ENCODE data around the gene XYLT1.
"Not testable (repeated sequence)": the region's sequence is repeated elsewhere in the genome, so short reads cannot be mapped to it uniquely, and the experiment has no call there.

XYLT1 gene

DNA sequence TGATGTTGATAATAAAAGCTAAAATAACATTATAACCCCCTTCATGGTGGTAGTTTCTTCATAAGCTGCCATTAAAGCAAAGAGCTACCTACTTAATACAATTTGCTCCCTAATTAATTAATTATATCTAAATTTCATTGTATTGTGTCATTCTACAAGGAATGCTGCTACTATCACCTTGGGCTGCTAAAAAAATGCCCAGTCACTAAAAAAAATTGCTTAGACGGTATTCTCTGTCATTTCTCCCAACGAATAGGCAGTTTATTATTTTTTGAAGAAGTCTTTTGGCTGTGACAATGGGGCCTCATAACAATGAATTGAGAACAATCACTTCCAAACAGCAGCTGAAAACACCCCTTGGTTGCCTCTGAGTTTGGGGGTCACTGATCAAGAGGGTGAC, 59.5 kb downstream of the XYLT1 start:
- H3K4me3 ChIP-seq (ENCODE audit: low read length): no peak overlapping the region

DNA sequence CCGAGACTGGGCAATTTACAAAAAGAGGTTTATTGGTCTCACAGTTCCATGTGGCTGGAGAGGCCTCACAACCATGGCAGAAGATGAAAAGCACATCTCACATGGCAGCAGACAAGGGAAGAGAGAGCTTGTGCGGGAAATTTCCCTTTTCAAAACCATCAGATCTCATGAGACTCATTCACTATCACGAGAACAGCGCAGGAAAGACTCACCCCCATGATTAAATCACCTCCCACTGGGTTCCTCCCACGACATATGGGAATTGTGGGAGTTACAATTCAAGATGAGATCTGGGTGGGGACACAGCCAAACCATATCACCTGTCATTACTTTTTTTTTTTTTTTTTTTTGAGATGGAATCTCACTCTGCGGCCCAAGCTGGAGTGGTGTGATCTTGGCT, 60.4 kb downstream of the XYLT1 start:
- not testable (repeated sequence) for H3K79me1 ChIP-seq (ENCODE audit: low read length); H3K4me2 ChIP-seq (ENCODE audit: low read length); H3K4me3 ChIP-seq (ENCODE audit: low read length); H3K27ac ChIP-seq (ENCODE audit: low read depth, low read length); H3K18ac ChIP-seq (ENCODE audit: low read length); DNase-seq; H2AK5ac ChIP-seq (ENCODE audit: low read length); H2BK5ac ChIP-seq (ENCODE audit: low read length); H3K27me3 ChIP-seq (ENCODE audit: insufficient read depth, low read length, poor library complexity); H3K79me2 ChIP-seq (ENCODE audit: control insufficient read depth, insufficient read depth, low read length); H2BK120ac ChIP-seq (ENCODE audit: low read depth, low read length); H3K4me1 ChIP-seq (ENCODE audit: control insufficient read depth, low read depth, low read length); H4K8ac ChIP-seq (ENCODE audit: low read depth, low read length); H3K23ac ChIP-seq (ENCODE audit: low read length); H3K4ac ChIP-seq (ENCODE audit: low read depth, low read length); H3K9ac ChIP-seq (ENCODE audit: low read length); H3K56ac ChIP-seq (ENCODE audit: low read length); H3K36me3 ChIP-seq (ENCODE audit: control insufficient read depth, insufficient read depth, low read length); H4K5ac ChIP-seq (ENCODE audit: low read length); H2BK15ac ChIP-seq (replicated peaks; ENCODE audit: low read depth)
- no CpG with 5 or more reads among the region's 6 CpGs for WGBS (ENCODE audit: extremely low coverage, insufficient coverage, low lambda C conversion rate)

More for the DNA sequence above, 59.5 kb downstream of the XYLT1 start:
- no peak for DNase-seq
- Histone ChIP-seq H3K18ac (ENCODE audit: low read length) (no peak overlapping the region), H3K36me3 (ENCODE audit: control insufficient read depth, insufficient read depth, low read length) (no peaks in the 10 kb centered on the region), H2BK5ac (ENCODE audit: low read length) (no peak overlapping the region), H3K4me1 (ENCODE audit: control insufficient read depth, low read depth, low read length) (no peaks in the 10 kb centered on the region), H3K79me1 (ENCODE audit: low read length) (peaks cover 10% of the 10 kb centered on the region), H3K27me3 (ENCODE audit: insufficient read depth, low read length, poor library complexity) (no peaks in the 10 kb centered on the region), H4K8ac (ENCODE audit: low read depth, low read length) (no peak overlapping the region), H3K79me2 (ENCODE audit: control insufficient read depth, insufficient read depth, low read length) (no peaks in the 10 kb centered on the region), H3K27ac (ENCODE audit: low read depth, low read length) (no peak overlapping the region), H4K5ac (ENCODE audit: low read length) (no peak overlapping the region), H2AK5ac (ENCODE audit: low read length) (no peak overlapping the region), H3K9ac (ENCODE audit: low read length) (no peak overlapping the region), H3K56ac (ENCODE audit: low read length) (peak overlapping the region; percentile 1), H2BK120ac (ENCODE audit: low read depth, low read length) (no peak overlapping the region), H3K4ac (ENCODE audit: low read depth, low read length) (no peak overlapping the region), H3K4me2 (ENCODE audit: low read length) (no peak overlapping the region), H2BK15ac (replicated peaks; ENCODE audit: low read depth) (no peak overlapping the region), H3K23ac (ENCODE audit: low read length) (no peak overlapping the region)
- no CpG with 5 or more reads among the region's 2 CpGs for WGBS (ENCODE audit: extremely low coverage, insufficient coverage, low lambda C conversion rate)

DNA sequence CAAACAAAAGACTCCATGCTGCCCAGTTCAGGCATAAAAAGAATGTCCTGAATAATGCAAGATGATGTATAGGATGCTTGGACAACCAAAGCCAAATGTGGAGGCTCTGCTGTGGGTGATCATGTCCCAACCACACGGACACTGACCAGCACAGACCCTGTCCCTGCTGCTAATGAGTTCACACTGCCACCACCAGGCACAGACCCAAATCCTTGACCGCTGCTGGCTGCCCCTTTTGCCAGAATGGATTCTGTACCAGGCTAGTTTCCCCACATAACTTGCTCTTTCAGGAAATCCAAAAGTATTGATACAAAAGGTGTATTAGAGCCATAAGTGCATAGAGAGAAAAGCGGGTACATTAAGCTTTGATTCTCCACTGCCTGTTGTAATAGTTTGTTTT, 60.9 kb downstream of the XYLT1 start:
- Histone ChIP-seq H3K4ac (ENCODE audit: low read depth, low read length) (no peak overlapping the region), H2BK5ac (ENCODE audit: low read length) (no peak overlapping the region), H3K27ac (ENCODE audit: low read depth, low read length) (no peak overlapping the region), H2AK5ac (ENCODE audit: low read length) (no peak overlapping the region), H3K27me3 (ENCODE audit: insufficient read depth, low read length, poor library complexity) (no peaks in the 10 kb centered on the region), H2BK120ac (ENCODE audit: low read depth, low read length) (no peak overlapping the region), H3K56ac (ENCODE audit: low read length) (no peak overlapping the region), H3K18ac (ENCODE audit: low read length) (no peak overlapping the region), H4K5ac (ENCODE audit: low read length) (no peak overlapping the region), H3K4me2 (ENCODE audit: low read length) (no peak overlapping the region), H3K4me1 (ENCODE audit: control insufficient read depth, low read depth, low read length) (no peaks in the 10 kb centered on the region), H4K8ac (ENCODE audit: low read depth, low read length) (no peak overlapping the region), H3K4me3 (ENCODE audit: low read length) (no peak overlapping the region), H2BK15ac (replicated peaks; ENCODE audit: low read depth) (no peak overlapping the region), H3K36me3 (ENCODE audit: control insufficient read depth, insufficient read depth, low read length) (no peaks in the 10 kb centered on the region), H3K79me2 (ENCODE audit: control insufficient read depth, insufficient read depth, low read length) (no peaks in the 10 kb centered on the region), H3K9ac (ENCODE audit: low read length) (no peak overlapping the region), H3K23ac (ENCODE audit: low read length) (no peak overlapping the region), H3K79me1 (ENCODE audit: low read length) (peaks cover 8% of the 10 kb centered on the region)
- no CpG with 5 or more reads among the region's 3 CpGs for WGBS (ENCODE audit: extremely low coverage, insufficient coverage, low lambda C conversion rate)
- DNase-seq: no peak

DNA sequence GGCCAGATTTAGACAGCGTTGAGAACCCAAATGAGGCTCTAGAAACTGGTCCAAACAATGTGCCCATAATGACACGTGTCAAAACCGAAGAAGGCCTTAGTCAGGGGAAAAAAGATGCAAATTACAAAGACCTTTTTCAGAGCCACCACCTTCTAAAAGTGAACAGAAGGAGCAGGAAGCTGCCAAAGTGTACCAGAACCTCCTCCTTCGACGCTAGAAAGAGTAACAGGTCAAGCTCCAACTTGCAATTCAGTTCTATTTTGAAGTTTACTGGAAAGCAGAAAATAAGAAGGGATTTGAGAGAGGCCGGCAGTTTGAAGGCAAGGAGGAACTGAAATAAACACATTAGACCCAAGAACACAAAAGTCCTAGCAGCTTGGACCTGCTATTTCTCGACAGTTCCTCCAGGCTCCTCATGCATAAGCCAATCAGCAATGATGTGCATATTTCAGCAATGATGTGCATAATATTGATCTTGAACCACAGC, 61.8 kb downstream of the XYLT1 start:
- DNase-seq: no peak
- Histone ChIP-seq H3K79me2 (ENCODE audit: control insufficient read depth, insufficient read depth, low read length) (peaks cover 2% of the 10 kb centered on the region), H3K9ac (ENCODE audit: low read length) (no peak overlapping the region), H3K18ac (ENCODE audit: low read length) (no peak overlapping the region), H3K27me3 (ENCODE audit: insufficient read depth, low read length, poor library complexity) (no peaks in the 10 kb centered on the region), H2BK5ac (ENCODE audit: low read length) (no peak overlapping the region), H2AK5ac (ENCODE audit: low read length) (no peak overlapping the region), H3K56ac (ENCODE audit: low read length) (no peak overlapping the region), H3K4me3 (ENCODE audit: low read length) (no peak overlapping the region), H4K8ac (ENCODE audit: low read depth, low read length) (no peak overlapping the region), H3K36me3 (ENCODE audit: control insufficient read depth, insufficient read depth, low read length) (no peaks in the 10 kb centered on the region), H3K4ac (ENCODE audit: low read depth, low read length) (no peak overlapping the region), H3K79me1 (ENCODE audit: low read length) (peaks cover 5% of the 10 kb centered on the region), H2BK120ac (ENCODE audit: low read depth, low read length) (no peak overlapping the region), H3K4me1 (ENCODE audit: control insufficient read depth, low read depth, low read length) (no peaks in the 10 kb centered on the region), H3K23ac (ENCODE audit: low read length) (no peak overlapping the region), H3K27ac (ENCODE audit: low read depth, low read length) (no peak overlapping the region), H3K4me2 (ENCODE audit: low read length) (no peak overlapping the region), H4K5ac (ENCODE audit: low read length) (no peak overlapping the region), H2BK15ac (replicated peaks; ENCODE audit: low read depth) (no peak overlapping the region)
- no CpG with 5 or more reads among the region's 7 CpGs for WGBS (ENCODE audit: extremely low coverage, insufficient coverage, low lambda C conversion rate)

DNA sequence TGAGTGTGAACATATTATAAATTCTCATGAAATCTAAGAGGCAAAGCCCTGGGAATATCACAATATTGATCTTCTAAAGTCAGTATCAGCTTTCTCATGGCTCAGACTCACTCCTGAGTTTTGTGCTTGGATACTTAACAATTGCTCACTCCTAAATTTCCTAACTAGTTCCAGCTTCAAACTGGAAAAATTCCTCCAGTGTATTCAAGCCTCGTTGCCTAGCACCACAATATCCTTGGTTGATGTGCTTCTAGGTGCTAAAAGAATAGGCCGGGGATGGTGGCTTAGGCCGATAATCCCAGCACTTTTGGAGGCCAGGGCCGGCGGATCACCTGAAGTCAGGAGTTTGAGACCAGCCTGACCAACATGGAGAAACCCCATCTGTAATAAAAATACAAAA, 62.5 kb downstream of the XYLT1 start:
- H3K27ac ChIP-seq (ENCODE audit: low read depth, low read length): no peak overlapping the region
- H2BK15ac ChIP-seq (replicated peaks; ENCODE audit: low read depth): no peak overlapping the region
- DNase-seq: no peak
- WGBS (ENCODE audit: extremely low coverage, insufficient coverage, low lambda C conversion rate): no CpG with 5 or more reads among the region's 5 CpGs
- no peak overlapping the region for H2BK120ac ChIP-seq (ENCODE audit: low read depth, low read length)
- no peak overlapping the region for H3K4ac ChIP-seq (ENCODE audit: low read depth, low read length)
- H2BK5ac ChIP-seq (ENCODE audit: low read length): no peak overlapping the region
- no peak overlapping the region for H2AK5ac ChIP-seq (ENCODE audit: low read length)
- H3K56ac ChIP-seq (ENCODE audit: low read length): no peak overlapping the region
- no peaks in the 10 kb centered on the region for H3K36me3 ChIP-seq (ENCODE audit: control insufficient read depth, insufficient read depth, low read length)
- no peak overlapping the region for H3K4me3 ChIP-seq (ENCODE audit: low read length)
- H3K79me2 ChIP-seq (ENCODE audit: control insufficient read depth, insufficient read depth, low read length): peaks cover 2% of the 10 kb centered on the region
- no peaks in the 10 kb centered on the region for H3K27me3 ChIP-seq (ENCODE audit: insufficient read depth, low read length, poor library complexity)
- no peak overlapping the region for H3K4me2 ChIP-seq (ENCODE audit: low read length)
- H3K18ac ChIP-seq (ENCODE audit: low read length): no peak overlapping the region
- peaks cover 3% of the 10 kb centered on the region for H3K4me1 ChIP-seq (ENCODE audit: control insufficient read depth, low read depth, low read length)
- H3K79me1 ChIP-seq (ENCODE audit: low read length): peaks cover 5% of the 10 kb centered on the region
- no peak overlapping the region for H3K23ac ChIP-seq (ENCODE audit: low read length)
- no peak overlapping the region for H4K5ac ChIP-seq (ENCODE audit: low read length)
- H4K8ac ChIP-seq (ENCODE audit: low read depth, low read length): no peak overlapping the region
- H3K9ac ChIP-seq (ENCODE audit: low read length): no peak overlapping the region

DNA sequence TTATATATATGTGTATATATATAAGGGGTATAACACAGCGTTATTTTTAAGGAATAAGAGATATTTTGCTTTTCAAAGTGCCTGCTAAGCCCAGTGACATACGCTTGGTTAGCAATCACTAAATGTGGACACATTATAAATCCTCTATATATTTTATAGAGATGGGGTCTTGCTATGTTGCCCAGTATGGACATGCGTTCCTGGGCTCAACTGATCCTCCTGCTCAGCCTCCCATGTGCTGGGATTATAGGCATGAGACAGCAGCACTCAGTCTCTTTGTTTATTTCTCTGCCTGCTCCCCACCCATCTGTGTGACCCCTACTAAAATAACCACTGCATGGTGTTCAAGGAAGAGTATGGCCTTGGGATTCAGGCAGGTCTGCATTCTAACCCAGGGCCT, 63.4 kb downstream of the XYLT1 start:
- H2BK120ac ChIP-seq (ENCODE audit: low read depth, low read length): no peak overlapping the region
- H3K4me3 ChIP-seq (ENCODE audit: low read length): no peak overlapping the region
- H3K56ac ChIP-seq (ENCODE audit: low read length): no peak overlapping the region
- H3K9ac ChIP-seq (ENCODE audit: low read length): no peak overlapping the region
- no peak overlapping the region for H3K4ac ChIP-seq (ENCODE audit: low read depth, low read length)
- no CpG with 5 or more reads among the region's 3 CpGs for WGBS (ENCODE audit: extremely low coverage, insufficient coverage, low lambda C conversion rate)
- H2BK15ac ChIP-seq (replicated peaks; ENCODE audit: low read depth): no peak overlapping the region
- no peak overlapping the region for H3K27ac ChIP-seq (ENCODE audit: low read depth, low read length)
- H3K18ac ChIP-seq (ENCODE audit: low read length): no peak overlapping the region
- H3K79me2 ChIP-seq (ENCODE audit: control insufficient read depth, insufficient read depth, low read length): peaks cover 2% of the 10 kb centered on the region
- peaks cover 2% of the 10 kb centered on the region for H3K79me1 ChIP-seq (ENCODE audit: low read length)
- no peak overlapping the region for H3K4me2 ChIP-seq (ENCODE audit: low read length)
- H4K5ac ChIP-seq (ENCODE audit: low read length): no peak overlapping the region
- H4K8ac ChIP-seq (ENCODE audit: low read depth, low read length): no peak overlapping the region
- no peak overlapping the region for H2AK5ac ChIP-seq (ENCODE audit: low read length)
- no peak overlapping the region for H3K23ac ChIP-seq (ENCODE audit: low read length)
- DNase-seq: no peak
- H2BK5ac ChIP-seq (ENCODE audit: low read length): no peak overlapping the region
- peaks cover 4% of the 10 kb centered on the region for H3K4me1 ChIP-seq (ENCODE audit: control insufficient read depth, low read depth, low read length)
- no peaks in the 10 kb centered on the region for H3K36me3 ChIP-seq (ENCODE audit: control insufficient read depth, insufficient read depth, low read length)
- no peaks in the 10 kb centered on the region for H3K27me3 ChIP-seq (ENCODE audit: insufficient read depth, low read length, poor library complexity)
